ENCODE results near the gene DUT.

The DUT gene

GRCh38 chr15:48366584-48367312 is 35.5 kb downstream of the DUT start:
- Histone ChIP-seq H3K4me3 (no peak overlapping the region), H3K27ac (peak overlapping the region in 1 of 2 donors; percentile 47)
- DNase-seq (ENCODE audit: low spot score): no peak
- no peak for TF ChIP-seq CTCF (IDR thresholded peaks at IDR 0.05)

- no peak for TF ChIP-seq CTCF (IDR thresholded peaks at IDR 0.05)
- DNase-seq (ENCODE audit: low spot score): no peak
- H3K27ac ChIP-seq: peak overlapping the region in 1 of 2 donors; percentile 61
- H3K4me3 ChIP-seq: no peak overlapping the region
These were observed 36.3 kb downstream of the DUT start for GRCh38 chr15:48367483-48367882.

- no peak for DNase-seq (ENCODE audit: low spot score)
- TF ChIP-seq CTCF (IDR thresholded peaks at IDR 0.05): no peak
- H3K27ac ChIP-seq: no peak overlapping the region
These were observed 39.2 kb downstream of the DUT start for GRCh38 chr15:48370460-48370859.

GRCh38 chr15:48371550-48371949 is 40.3 kb downstream of the DUT start:
- H3K4me3 ChIP-seq: no peak overlapping the region
- no peak for DNase-seq (ENCODE audit: low spot score)
- H3K27ac ChIP-seq: no peak overlapping the region
- TF ChIP-seq CTCF (IDR thresholded peaks at IDR 0.05): no peak

More at GRCh38 chr15:48370460-48370859, 39.2 kb downstream of the DUT start:
- no peak overlapping the region for H3K4me3 ChIP-seq

- no peak for DNase-seq (ENCODE audit: low spot score)
- Histone ChIP-seq H3K27ac (no peak overlapping the region), H3K4me3 (no peak overlapping the region)
- TF ChIP-seq CTCF (IDR thresholded peaks at IDR 0.05): no peak
These were observed 40.7 kb downstream of the DUT start for GRCh38 chr15:48371961-48372360.

GRCh38 chr15:48373821-48374451 is 42.7 kb downstream of the DUT start:
- Histone ChIP-seq H3K27ac (peak overlapping the region in 1 of 2 donors; percentile 33), H3K4me3 (peak overlapping the region; percentile 44)
- no peak for TF ChIP-seq CTCF (IDR thresholded peaks at IDR 0.05)
- no peak for DNase-seq (ENCODE audit: low spot score)

GRCh38 chr15:48374472-48374871 is 43.2 kb downstream of the DUT start:
- DNase-seq (ENCODE audit: low spot score): no peak
- H3K27ac ChIP-seq: peak overlapping the region in 1 of 2 donors; percentile 16
- no peak for TF ChIP-seq CTCF (IDR thresholded peaks at IDR 0.05)
- H3K4me3 ChIP-seq: no peak overlapping the region

Measured in coronary artery (tissue), 2 donors.